Loucy (cell line): Measurements from ENCODE around the gene RESF1.

Experiments used
- H2AFZ ChIP-seq: fragments of 200-600 bp; sonication (generic); 2 replicates; pipeline ENCODE4 v1.6.0; 2016; ENCODE audit warnings: antibody characterized with exemption, mild to moderate bottlenecking, low read length, moderate library complexity
- H3F3A ChIP-seq: fragments of 200-600 bp; 2 replicates; pipeline ENCODE4 v1.6.0; 2016; ENCODE audit warnings: antibody characterized with exemption, low read depth, mild to moderate bottlenecking
- H3K27me3 ChIP-seq: fragments of 200-600 bp; sonication (generic); 2 replicates; pipeline ENCODE4 v1.6.1; 2014; ENCODE audit warnings: low read length, mild to moderate bottlenecking; ENCODE audit not compliant: insufficient read depth, poor library complexity, severe bottlenecking
- H3K36me3 ChIP-seq: fragments of 200-600 bp; sonication (generic); 2 replicates; pipeline ENCODE4 v1.6.1; 2016; ENCODE audit warnings: low read length; ENCODE audit not compliant: insufficient read depth
- H3K4me1 ChIP-seq: fragments of 200-600 bp; sonication (generic); 2 replicates; pipeline ENCODE4 v1.5.1; 2014; ENCODE audit warnings: low read length, mild to moderate bottlenecking; ENCODE audit not compliant: insufficient read depth, poor library complexity, severe bottlenecking
- H3K4me2 ChIP-seq: fragments of 200-600 bp; sonication (generic); 2 replicates; pipeline ENCODE4 v1.6.0; 2014; ENCODE audit warnings: antibody characterized with exemption, low read length, low read depth, mild to moderate bottlenecking; ENCODE audit not compliant: poor library complexity, severe bottlenecking
- H3K4me3 ChIP-seq: fragments of 200-600 bp; sonication (generic); 2 replicates; pipeline ENCODE4 v1.5.1; 2014; ENCODE audit warnings: low read length, mild to moderate bottlenecking, mixed read lengths; ENCODE audit not compliant: poor library complexity, severe bottlenecking
- H3K79me2 ChIP-seq: fragments of 200-600 bp; sonication (generic); 2 replicates; pipeline ENCODE4 v1.6.1; 2014; ENCODE audit warnings: low read length; ENCODE audit not compliant: insufficient read depth
- H3K9ac ChIP-seq: fragments of 200-600 bp; sonication (generic); 2 replicates; pipeline ENCODE4 v1.6.0; 2014; ENCODE audit warnings: mild to moderate bottlenecking, low read depth, low read length, moderate library complexity; ENCODE audit not compliant: poor library complexity, severe bottlenecking
- H3K9me2 ChIP-seq: fragments of 200-600 bp; sonication (generic); replicated peaks from 2 replicates; pipeline ENCODE4 v1.6.1; 2016; ENCODE audit warnings: low read depth, low read length, mixed read lengths
- H3K9me3 ChIP-seq: fragments of 200-600 bp; sonication (generic); 2 replicates; pipeline ENCODE4 v1.6.1; 2014; ENCODE audit warnings: mild to moderate bottlenecking, antibody characterized with exemption, low read length, low read depth; ENCODE audit not compliant: insufficient read depth
- H4K20me1 ChIP-seq: fragments of 200-600 bp; sonication (generic); 2 replicates; pipeline ENCODE4 v1.6.0; 2014; ENCODE audit warnings: antibody characterized with exemption, low read length, mild to moderate bottlenecking; ENCODE audit not compliant: insufficient read depth, poor library complexity, severe bottlenecking
- CTCF ChIP-seq: fragments of 200-600 bp; sonication (generic); conservative IDR thresholded peaks from 2 replicates; pipeline ENCODE4 v1.5.1; 2014; ENCODE audit warnings: mild to moderate bottlenecking, antibody characterized with exemption, low read length
- EZH2phosphoT487 ChIP-seq: fragments of 200-600 bp; IDR thresholded peaks from 2 replicates; pipeline ENCODE4 v1.6.1; 2018; ENCODE audit warnings: antibody characterized with exemption, mild to moderate bottlenecking, moderate library complexity, borderline replicate concordance

The RESF1 gene

GRCh38 chr12:31954925-31955858 lies 4.0 kb upstream of the RESF1 start:
- TF ChIP-seq CTCF, result no peak
- Histone ChIP-seq H3K4me1 (peaks cover 18% of the 10 kb centered on the region), H3K9me2 (no peaks in the 10 kb centered on the region), H3K9me3 (no peaks in the 10 kb centered on the region), H3K79me2 (peaks cover 6% of the 10 kb centered on the region), H4K20me1 (peaks cover under 1% of the 10 kb centered on the region), H3F3A (peaks cover 4% of the 10 kb centered on the region; the same call in 1 of the 2 replicates), H3K4me3 (no peak overlapping the region), H2AFZ (no peak overlapping the region), H3K27me3 (no peaks in the 10 kb centered on the region), H3K9ac (no peak overlapping the region), H3K4me2 (no peak overlapping the region), H3K36me3 (no peaks in the 10 kb centered on the region)

- Histone ChIP-seq H3K4me1 (peaks cover 43% of the 10 kb centered on the region), H3K9ac (peak overlapping the region; percentile 75), H3K4me3 (peak overlapping the region; percentile 91), H3K79me2 (peaks cover 40% of the 10 kb centered on the region), H2AFZ (peak overlapping the region; percentile 80), H3K9me3 (no peaks in the 10 kb centered on the region), H3F3A (peaks cover 4% of the 10 kb centered on the region; the same call in 1 of the 2 replicates), H3K27me3 (no peaks in the 10 kb centered on the region), H3K4me2 (peak overlapping the region; percentile 80), H4K20me1 (peaks cover 31% of the 10 kb centered on the region), H3K36me3 (peaks cover 6% of the 10 kb centered on the region; the same call in 1 of the 2 replicates), H3K9me2 (no peaks in the 10 kb centered on the region)
- TF ChIP-seq EZH2phosphoT487 (no peak), CTCF (no peak)
Observed at GRCh38 chr12:31958569-31959160, 550 bp upstream of the RESF1 start.

GRCh38 chr12:31959701-31960391 lies 631 bp downstream of the RESF1 start:
- H2AFZ ChIP-seq, result peak overlapping the region; percentile 51
- H3K4me2 ChIP-seq, result peak overlapping the region; percentile 84
- peak overlapping the region; percentile 75 for H3K9ac ChIP-seq
- peak overlapping the region; percentile 91 for H3K4me3 ChIP-seq
- no peaks in the 10 kb centered on the region for H3K9me2 ChIP-seq
- H3F3A ChIP-seq, result peaks cover 4% of the 10 kb centered on the region; the same call in 1 of the 2 replicates
- no peaks in the 10 kb centered on the region for H3K9me3 ChIP-seq
- peaks cover 52% of the 10 kb centered on the region for H3K79me2 ChIP-seq
- H3K27me3 ChIP-seq, result no peaks in the 10 kb centered on the region
- TF ChIP-seq CTCF (peak; percentile 11; the same call in 1 of the 2 replicates), EZH2phosphoT487 (no peak)
- H3K4me1 ChIP-seq, result peaks cover 46% of the 10 kb centered on the region
- peaks cover 7% of the 10 kb centered on the region; the same call in 1 of the 2 replicates for H3K36me3 ChIP-seq
- peaks cover 36% of the 10 kb centered on the region for H4K20me1 ChIP-seq
